GM21528 (cell line): ENCODE measurements around the gene PCNX1.
"Not testable (repeated sequence)": the region's sequence is repeated elsewhere in the genome, so short reads cannot be mapped to it uniquely, and the experiment has no call there.

Source experiments
- ATAC-seq: cut with Tn5 transposase; IDR thresholded peaks from one replicate; pipeline ENCODE4 v1.9.1; 2021; ENCODE audit warnings: mild to moderate bottlenecking, moderate library complexity; ENCODE audit not compliant: unreplicated experiment, low FRiP score

The PCNX1 gene

GRCh38 chr14:71141701-71142374 lies 234.6 kb downstream of the PCNX1 start:
- ATAC-seq, result no peak

- no peak for ATAC-seq
Observed at GRCh38 chr14:71142375-71143038, 235.2 kb downstream of the PCNX1 start.

GRCh38 chr14:71143381-71144290 lies 236.4 kb downstream of the PCNX1 start:
- ATAC-seq, result no peak

GRCh38 chr14:71147335-71147734 lies 240.1 kb downstream of the PCNX1 start:
- ATAC-seq, result not testable (repeated sequence)

GRCh38 chr14:71148627-71149026 lies 241.4 kb downstream of the PCNX1 start:
- ATAC-seq, result no peak

- ATAC-seq, result no peak
Observed at GRCh38 chr14:71150737-71151136, 243.5 kb downstream of the PCNX1 start.

- no peak for ATAC-seq
Observed at GRCh38 chr14:71155743-71156142, 248.5 kb downstream of the PCNX1 start.

GRCh38 chr14:71163050-71163841 lies 256.0 kb downstream of the PCNX1 start:
- no peak for ATAC-seq

GRCh38 chr14:71163842-71164629 lies 256.8 kb downstream of the PCNX1 start:
- no peak for ATAC-seq
